HG02884 (cell line): ENCODE data around the gene MTX1.
"Not testable (repeated sequence)": the region's sequence is repeated elsewhere in the genome, so short reads cannot be mapped to it uniquely, and the experiment has no call there.

Source experiments
- ATAC-seq: cut with Tn5 transposase; IDR thresholded peaks from one replicate; pipeline ENCODE4 v1.9.1; 2021; ENCODE audit warnings: mild to moderate bottlenecking, moderate library complexity; ENCODE audit not compliant: unreplicated experiment

MTX1 gene

GRCh38 chr1:155208541-155209311 lies at the start of gene MTX1:
TSS of gene MTX1 (plus strand) at chr1:155208695. CDS start at chr1:155208805, 110 bp downstream.
- ATAC-seq: peak; percentile 86

- ATAC-seq: no peak
Observed at GRCh38 chr1:155158991-155159390, 49.5 kb upstream of the MTX1 start.

- no peak for ATAC-seq
Observed at GRCh38 chr1:155160128-155160527, 48.4 kb upstream of the MTX1 start.

GRCh38 chr1:155162631-155163030 lies 45.9 kb upstream of the MTX1 start:
- ATAC-seq: not testable (repeated sequence)

GRCh38 chr1:155163785-155164184 lies 44.7 kb upstream of the MTX1 start:
- ATAC-seq: not testable (repeated sequence)

GRCh38 chr1:155164625-155165024 lies 43.9 kb upstream of the MTX1 start:
- ATAC-seq: not testable (repeated sequence)

- ATAC-seq: no peak
Observed at GRCh38 chr1:155166051-155166470, 42.4 kb upstream of the MTX1 start.

GRCh38 chr1:155166471-155167165 lies 41.9 kb upstream of the MTX1 start:
- no peak for ATAC-seq

- no peak for ATAC-seq
Observed at GRCh38 chr1:155167166-155168104, 41.1 kb upstream of the MTX1 start.

- ATAC-seq: not testable (repeated sequence)
Observed at GRCh38 chr1:155168105-155168445, 40.4 kb upstream of the MTX1 start.

GRCh38 chr1:155168456-155169210 lies 39.9 kb upstream of the MTX1 start:
- no peak for ATAC-seq

GRCh38 chr1:155169541-155169940 lies 39.0 kb upstream of the MTX1 start:
- no peak for ATAC-seq

GRCh38 chr1:155170101-155170785 lies 38.3 kb upstream of the MTX1 start:
- no peak for ATAC-seq

GRCh38 chr1:155170806-155171205 lies 37.7 kb upstream of the MTX1 start:
- ATAC-seq: no peak

- no peak for ATAC-seq
Observed at GRCh38 chr1:155171836-155172731, 36.4 kb upstream of the MTX1 start.

GRCh38 chr1:155172732-155173477 lies 35.6 kb upstream of the MTX1 start, which contains the start of gene KRTCAP2:
TSS of gene KRTCAP2 (minus strand) at chr1:155173304. CDS start at chr1:155173224, 80 bp downstream.
- no peak for ATAC-seq

- no peak for ATAC-seq
Observed at GRCh38 chr1:155173478-155174323, 34.8 kb upstream of the MTX1 start, which contains the start of gene TRIM46. TSS of gene TRIM46 (plus strand) at chr1:155173849. CDS start at chr1:155173967, 118 bp downstream.
